NCI-H524 treated with DMSO at 0.1 percent for 48 hours (cell line): Measurements from ENCODE around the gene TUFT1.
"Not testable (repeated sequence)": the region's sequence is repeated elsewhere in the genome, so short reads cannot be mapped to it uniquely, and the experiment has no call there.

Source experiments
- DNase-seq: peaks from one replicate; lab custom pipeline; 2025; lab: John Stamatoyannopoulos, UW

TUFT1 gene

GRCh38 chr1:151512801-151513625 is 27.1 kb upstream of the TUFT1 start:
- no peak for DNase-seq

DNA sequence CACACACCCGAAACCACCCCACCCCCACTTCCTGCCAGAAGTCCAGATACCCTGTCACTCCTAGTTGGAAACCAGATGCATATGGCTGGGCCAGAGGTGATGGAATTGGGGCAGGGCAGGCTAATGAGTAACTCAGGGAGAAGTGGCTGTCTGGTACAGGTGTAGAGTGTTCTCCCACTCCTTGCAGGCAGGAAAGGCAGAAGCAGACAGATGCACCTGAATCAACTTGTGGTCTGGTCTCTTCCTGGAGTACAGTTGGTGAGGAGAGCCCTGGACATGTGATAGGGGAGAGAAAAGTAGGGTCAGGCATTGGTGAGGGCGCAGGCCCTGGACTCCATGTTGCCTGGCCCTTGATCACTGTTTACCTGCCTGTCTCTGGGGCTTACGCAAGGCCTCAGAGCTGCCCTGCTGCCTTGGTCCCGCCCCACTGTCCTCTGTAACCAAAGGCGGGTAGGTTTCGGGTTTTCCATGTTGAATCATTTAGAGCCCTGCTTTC is 26.4 kb upstream of the TUFT1 start:
- DNase-seq, result no peak

GRCh38 chr1:151514366-151514765 is 25.7 kb upstream of the TUFT1 start:
- no peak for DNase-seq

DNA sequence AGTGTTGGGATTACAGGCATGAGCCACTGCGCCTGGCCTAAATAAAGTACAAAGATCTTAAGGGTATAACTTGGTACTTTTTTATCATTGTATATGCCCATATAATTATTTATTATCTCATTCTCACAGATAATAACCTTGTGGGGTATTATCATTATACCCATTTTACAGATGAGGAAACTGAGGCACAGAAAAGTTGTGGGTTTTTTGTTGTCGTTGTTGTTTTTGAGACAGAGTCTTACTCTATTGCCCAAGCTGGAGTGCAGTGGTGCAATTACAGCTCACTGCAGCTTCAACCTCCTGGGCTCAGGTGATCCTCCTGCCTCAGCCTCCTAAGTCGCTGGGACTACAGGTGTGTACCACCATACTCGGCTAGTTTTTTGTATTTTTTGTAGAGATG is 24.8 kb upstream of the TUFT1 start:
- no peak for DNase-seq

GRCh38 chr1:151516031-151516511 is 24.0 kb upstream of the TUFT1 start:
- DNase-seq, result no peak

DNA sequence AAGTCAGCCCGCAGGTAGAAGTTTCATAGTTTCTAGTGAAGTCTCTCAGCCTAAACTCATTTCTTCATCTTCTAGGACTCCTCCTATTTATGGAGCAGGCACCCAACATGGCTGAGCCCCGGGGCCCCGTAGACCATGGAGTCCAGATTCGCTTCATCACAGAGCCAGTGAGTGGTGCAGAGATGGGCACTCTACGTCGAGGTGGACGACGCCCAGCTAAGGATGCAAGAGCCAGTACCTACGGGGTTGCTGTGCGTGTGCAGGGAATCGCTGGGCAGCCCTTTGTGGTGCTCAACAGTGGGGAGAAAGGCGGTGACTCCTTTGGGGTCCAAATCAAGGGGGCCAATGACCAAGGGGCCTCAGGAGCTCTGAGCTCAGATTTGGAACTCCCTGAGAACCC is 21.7 kb upstream of the TUFT1 start:
- DNase-seq, result no peak

DNA sequence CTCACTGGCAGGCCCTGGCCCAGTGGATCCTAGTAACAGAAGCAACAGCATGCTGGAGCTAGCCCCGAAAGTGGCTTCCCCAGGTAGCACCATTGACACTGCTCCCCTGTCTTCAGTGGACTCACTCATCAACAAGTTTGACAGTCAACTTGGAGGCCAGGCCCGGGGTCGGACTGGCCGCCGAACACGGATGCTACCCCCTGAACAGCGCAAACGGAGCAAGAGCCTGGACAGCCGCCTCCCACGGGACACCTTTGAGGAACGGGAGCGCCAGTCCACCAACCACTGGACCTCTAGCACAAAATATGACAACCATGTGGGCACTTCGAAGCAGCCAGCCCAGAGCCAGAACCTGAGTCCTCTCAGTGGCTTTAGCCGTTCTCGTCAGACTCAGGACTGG is 21.2 kb upstream of the TUFT1 start:
- no peak for DNase-seq

DNA sequence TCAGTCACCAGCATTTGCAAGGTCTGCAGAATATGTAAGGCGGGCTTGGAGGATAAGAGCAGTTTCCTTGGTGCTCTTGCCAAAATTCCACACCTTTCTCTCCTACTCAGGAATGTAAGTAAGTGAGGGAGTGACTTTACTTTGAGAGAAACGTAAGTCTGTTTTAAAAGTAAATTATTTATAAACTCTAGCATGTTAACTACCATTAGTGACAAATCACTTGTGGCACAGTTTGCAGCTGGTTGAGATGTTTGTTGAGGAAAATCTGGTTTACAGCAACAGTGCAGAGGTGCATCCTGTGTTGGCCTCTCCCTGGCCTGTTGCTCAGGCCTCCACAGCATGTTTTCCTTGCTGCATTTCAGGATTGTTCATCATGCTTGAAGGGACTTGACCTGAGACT is 20.4 kb upstream of the TUFT1 start:
- no peak for DNase-seq

GRCh38 chr1:151520359-151520758 is 19.8 kb upstream of the TUFT1 start:
- DNase-seq, result no peak

GRCh38 chr1:151522427-151522826 is 17.7 kb upstream of the TUFT1 start:
- DNase-seq, result not testable (repeated sequence)

DNA sequence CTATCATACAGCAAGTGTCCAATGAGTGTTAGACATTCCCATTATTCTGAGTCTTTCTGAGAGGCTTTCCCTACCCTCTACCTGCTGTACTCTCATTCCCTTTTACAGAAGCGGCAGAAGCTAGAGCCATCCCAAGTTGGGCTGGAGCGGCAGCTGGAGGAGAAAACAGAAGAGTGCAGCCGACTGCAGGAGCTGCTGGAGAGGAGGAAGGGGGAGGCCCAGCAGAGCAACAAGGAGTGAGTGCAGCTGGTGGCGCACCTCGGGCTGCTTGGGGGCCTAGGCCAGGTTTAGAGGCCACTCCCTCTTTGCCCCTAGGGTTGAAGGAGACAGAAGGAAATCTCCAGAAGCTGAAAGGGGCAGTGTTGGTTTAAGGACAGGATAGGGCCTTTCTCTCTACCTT is 16.8 kb upstream of the TUFT1 start:
- no peak for DNase-seq

- no peak for DNase-seq
Measured at GRCh38 chr1:151524736-151525135, 15.4 kb upstream of the TUFT1 start.

- no peak for DNase-seq
Measured at GRCh38 chr1:151526735-151527525, 13.2 kb upstream of the TUFT1 start.

DNA sequence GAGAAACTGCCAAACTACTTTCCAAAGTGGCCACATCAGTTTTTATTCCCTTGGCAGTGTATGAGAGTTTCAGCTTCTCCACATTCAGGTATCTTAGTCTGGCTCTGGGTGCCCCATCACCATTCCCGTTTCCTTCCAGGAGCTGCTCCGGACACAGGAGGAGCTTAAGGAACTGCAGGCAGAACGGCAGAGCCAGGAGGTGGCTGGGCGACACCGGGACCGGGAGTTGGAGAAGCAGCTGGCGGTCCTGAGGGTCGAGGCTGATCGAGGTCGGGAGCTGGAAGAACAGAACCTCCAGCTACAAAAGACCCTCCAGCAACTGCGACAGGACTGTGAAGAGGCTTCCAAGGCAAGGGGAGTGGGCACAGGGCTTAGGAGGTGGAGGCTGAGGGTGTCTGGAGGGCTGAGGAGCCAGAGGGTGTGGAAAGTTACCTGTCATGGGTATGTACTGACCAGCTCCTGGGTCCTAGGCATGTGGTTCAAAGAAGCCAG is 10.9 kb upstream of the TUFT1 start:
- DNase-seq, result no peak

DNA sequence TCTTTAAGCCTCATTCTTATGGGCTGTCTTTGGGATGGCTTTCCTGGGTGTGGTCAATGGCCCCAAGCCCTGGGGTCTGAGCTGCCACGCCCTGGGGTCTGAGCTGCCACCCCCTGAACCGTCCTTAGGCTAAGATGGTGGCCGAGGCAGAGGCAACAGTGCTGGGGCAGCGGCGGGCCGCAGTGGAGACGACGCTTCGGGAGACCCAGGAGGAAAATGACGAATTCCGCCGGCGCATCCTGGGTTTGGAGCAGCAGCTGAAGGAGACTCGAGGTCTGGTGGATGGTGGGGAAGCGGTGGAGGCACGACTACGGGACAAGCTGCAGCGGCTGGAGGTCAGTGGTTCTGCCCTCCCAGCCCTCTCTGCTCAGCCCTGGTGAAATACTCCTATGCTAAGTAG is 10.3 kb upstream of the TUFT1 start:
- DNase-seq, result no peak

DNA sequence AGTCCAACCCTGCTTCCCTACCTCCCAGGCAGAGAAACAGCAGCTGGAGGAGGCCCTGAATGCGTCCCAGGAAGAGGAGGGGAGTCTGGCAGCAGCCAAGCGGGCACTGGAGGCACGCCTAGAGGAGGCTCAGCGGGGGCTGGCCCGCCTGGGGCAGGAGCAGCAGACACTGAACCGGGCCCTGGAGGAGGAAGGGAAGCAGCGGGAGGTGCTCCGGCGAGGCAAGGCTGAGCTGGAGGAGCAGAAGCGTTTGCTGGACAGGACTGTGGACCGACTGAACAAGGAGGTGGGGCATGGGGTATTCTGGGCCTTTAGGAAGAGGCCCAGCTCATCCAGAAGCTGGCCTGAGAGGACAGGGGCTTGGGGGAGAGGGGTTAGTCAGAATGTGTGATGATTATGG is 9.6 kb upstream of the TUFT1 start:
- DNase-seq, result no peak

GRCh38 chr1:151533870-151534269 is 6.2 kb upstream of the TUFT1 start:
- no peak for DNase-seq

GRCh38 chr1:151534662-151535278 is 5.3 kb upstream of the TUFT1 start:
- DNase-seq, result no peak

DNA sequence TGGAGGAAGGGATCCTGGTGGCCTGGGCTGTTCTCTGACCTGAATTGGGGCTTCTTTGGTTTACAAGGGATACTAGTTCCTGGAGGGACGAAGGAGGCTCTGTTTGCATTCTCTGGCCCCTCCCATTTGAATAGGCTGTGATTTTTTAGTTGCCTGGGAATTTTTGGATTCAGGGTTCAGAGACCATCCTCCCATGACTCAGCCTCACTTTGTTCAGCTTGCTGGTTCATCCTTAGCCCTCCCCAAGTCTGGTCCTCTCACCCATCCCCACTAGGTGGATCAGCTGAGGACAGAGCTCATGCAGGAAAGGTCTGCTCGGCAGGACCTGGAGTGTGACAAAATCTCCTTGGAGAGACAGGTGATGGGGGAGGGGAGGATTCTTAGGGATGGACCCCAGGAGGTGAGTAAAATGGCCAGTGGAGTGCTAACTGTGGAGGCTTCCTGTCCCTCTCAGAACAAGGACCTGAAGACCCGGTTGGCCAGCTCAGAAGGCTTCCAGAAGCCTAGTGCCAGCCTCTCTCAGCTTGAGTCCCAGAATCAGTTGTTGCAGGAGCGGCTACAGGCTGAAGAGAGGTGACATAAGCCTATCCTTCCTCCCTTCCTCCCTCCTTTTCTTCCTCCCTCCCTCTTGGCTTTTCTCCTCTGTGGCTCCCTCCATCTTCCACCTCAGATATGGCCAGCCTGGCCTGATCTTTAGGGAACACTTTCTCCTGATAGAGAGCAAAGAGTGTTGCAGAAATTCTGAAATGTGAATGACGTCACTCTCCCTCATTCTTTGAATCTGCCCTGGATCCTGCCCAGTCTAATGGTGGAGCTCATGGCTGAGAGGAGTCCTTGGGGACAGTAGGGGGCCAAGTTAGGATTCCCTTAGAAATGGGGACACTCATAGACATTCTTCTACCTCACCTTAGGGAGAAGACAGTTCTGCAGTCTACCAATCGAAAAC is 4.5 kb upstream of the TUFT1 start:
- no peak for DNase-seq

DNA sequence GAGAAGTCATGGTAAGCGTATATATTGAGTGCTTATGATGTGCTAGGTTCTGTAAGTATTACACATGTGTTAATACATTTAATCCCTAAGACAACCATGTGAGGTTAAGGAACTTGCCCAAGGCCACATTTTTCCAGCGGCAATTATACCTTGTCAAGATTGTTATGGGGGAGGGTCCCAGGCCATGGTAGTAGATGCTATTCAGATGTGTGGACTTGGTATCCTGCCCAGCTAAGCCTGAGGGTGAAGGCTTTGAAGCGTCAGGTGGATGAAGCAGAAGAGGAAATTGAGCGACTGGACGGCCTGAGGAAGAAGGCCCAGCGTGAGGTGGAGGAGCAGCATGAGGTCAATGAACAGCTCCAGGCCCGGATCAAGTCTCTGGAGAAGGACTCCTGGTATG is 3.6 kb upstream of the TUFT1 start:
- DNase-seq, result no peak

DNA sequence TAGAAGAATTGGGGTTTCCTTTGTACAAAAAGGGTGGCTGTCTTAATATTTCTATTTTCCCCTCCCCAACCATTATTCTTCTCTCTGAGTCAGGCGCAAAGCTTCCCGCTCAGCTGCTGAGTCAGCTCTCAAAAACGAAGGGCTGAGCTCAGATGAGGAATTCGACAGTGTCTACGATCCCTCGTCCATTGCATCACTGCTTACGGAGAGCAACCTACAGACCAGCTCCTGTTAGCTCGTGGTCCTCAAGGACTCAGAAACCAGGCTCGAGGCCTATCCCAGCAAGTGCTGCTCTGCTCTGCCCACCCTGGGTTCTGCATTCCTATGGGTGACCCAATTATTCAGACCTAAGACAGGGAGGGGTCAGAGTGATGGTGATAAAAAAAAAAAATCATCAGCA is 3.0 kb upstream of the TUFT1 start:
- no peak for DNase-seq
